AG09309 (cell line): ENCODE results near the gene CFAP99.

ENCODE experiments used
- DNase-seq: peaks from one replicate; pipeline ENCODE4 v3.0.0-alpha.2; 2010; ENCODE audit warnings: low read depth
- H3K4me3 ChIP-seq: 2 replicates; pipeline ENCODE4 v1.5.1; 2011; ENCODE audit warnings: mild to moderate bottlenecking, low read depth, low read length, moderate library complexity; ENCODE audit not compliant: control insufficient read depth
- TF ChIP-seq, protein P1 (sequence below): IDR thresholded peaks from 2 replicates; pipeline ENCODE4 v1.5.1; 2011; ENCODE audit warnings: mild to moderate bottlenecking, low read depth, low read length, inconsistent platforms; ENCODE audit not compliant: insufficient read depth, control insufficient read depth; ENCODE audit errors: missing control alignments

Gene CFAP99

GRCh38 chr4:2492970-2493369 lies 74.2 kb downstream of the CFAP99 start:
- DNase-seq: no peak
- TF ChIP-seq, protein P1, sequence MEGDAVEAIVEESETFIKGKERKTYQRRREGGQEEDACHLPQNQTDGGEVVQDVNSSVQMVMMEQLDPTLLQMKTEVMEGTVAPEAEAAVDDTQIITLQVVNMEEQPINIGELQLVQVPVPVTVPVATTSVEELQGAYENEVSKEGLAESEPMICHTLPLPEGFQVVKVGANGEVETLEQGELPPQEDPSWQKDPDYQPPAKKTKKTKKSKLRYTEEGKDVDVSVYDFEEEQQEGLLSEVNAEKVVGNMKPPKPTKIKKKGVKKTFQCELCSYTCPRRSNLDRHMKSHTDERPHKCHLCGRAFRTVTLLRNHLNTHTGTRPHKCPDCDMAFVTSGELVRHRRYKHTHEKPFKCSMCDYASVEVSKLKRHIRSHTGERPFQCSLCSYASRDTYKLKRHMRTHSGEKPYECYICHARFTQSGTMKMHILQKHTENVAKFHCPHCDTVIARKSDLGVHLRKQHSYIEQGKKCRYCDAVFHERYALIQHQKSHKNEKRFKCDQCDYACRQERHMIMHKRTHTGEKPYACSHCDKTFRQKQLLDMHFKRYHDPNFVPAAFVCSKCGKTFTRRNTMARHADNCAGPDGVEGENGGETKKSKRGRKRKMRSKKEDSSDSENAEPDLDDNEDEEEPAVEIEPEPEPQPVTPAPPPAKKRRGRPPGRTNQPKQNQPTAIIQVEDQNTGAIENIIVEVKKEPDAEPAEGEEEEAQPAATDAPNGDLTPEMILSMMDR: no peak
- no peak overlapping the region for H3K4me3 ChIP-seq

DNA sequence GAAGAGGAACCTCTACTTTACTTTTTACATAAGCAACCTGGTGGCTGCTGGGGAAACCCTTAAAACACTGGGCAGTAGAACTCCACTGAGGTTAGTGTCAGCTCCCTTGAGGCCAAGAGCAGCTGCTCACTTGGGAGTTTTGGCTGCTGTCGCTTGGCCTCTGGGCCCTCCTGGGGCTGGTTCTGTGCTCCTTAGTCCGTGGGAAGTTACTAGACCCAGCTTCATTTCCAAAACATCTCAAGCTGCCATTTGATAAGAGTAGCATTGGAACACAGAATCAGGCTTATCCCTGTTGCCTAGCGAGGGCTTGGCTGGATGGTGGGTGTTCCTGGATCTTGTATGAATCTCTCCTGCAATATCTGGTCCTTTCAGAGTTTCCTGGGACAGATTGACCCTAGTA lies 76.2 kb downstream of the CFAP99 start:
- DNase-seq: no peak
- H3K4me3 ChIP-seq: no peak overlapping the region
- TF ChIP-seq, protein P1: no peak

- TF ChIP-seq, protein P1: no peak
- no peak overlapping the region for H3K4me3 ChIP-seq
- DNase-seq: no peak
Observed at GRCh38 chr4:2497324-2497723, 78.6 kb downstream of the CFAP99 start.

DNA sequence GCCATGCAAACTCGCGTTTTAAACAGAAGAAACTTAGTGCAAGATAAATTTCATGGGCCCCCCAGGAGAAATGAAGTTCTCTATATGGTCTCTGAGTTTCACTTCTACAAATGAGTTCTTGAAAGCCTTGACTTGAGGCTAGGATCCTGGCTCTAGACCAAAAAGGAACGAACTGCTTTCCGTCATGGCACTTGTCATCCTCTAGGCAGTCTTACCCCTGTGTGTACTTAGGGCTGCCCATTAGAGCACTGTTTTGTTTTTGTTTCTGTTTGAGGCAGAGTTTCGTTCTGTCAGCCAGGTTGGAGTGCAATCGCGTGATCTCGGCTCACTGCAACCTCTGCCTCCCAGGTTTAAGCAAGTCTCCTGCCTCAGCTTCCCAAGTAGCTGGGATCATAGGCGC lies 79.2 kb downstream of the CFAP99 start:
- DNase-seq: no peak
- TF ChIP-seq, protein P1: no peak
- no peak overlapping the region for H3K4me3 ChIP-seq

GRCh38 chr4:2500547-2500946 lies 81.8 kb downstream of the CFAP99 start:
- TF ChIP-seq, protein P1: no peak
- DNase-seq: no peak
- H3K4me3 ChIP-seq: no peak overlapping the region

DNA sequence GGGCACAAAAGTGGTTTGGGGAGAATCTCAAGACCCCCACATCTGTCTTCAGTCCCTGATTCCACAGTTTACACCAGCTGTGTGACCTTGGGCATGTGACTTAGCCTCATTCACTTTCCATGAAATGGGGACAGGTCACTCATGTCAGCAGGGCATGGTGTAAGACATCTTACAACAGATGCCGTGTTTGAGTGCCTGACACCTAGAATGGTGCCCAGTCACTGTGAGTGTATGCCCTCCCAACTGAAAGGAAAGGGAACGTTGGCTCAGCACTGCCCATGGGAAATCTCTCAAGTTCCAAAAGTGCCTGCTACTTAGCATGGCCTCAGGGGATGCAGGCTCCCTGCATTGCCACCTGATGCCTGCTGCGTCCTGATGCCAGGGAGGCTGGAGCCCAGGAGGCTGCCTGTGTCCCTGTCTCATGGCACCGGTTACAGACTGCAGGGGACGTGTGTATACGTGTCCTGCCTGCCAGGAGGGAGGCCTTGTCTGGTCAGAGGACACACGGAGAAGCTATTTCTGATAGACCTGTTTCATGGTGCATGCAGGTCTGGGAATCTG lies 82.4 kb downstream of the CFAP99 start:
- H3K4me3 ChIP-seq: no peak overlapping the region
- TF ChIP-seq, protein P1: no peak
- DNase-seq: no peak

DNA sequence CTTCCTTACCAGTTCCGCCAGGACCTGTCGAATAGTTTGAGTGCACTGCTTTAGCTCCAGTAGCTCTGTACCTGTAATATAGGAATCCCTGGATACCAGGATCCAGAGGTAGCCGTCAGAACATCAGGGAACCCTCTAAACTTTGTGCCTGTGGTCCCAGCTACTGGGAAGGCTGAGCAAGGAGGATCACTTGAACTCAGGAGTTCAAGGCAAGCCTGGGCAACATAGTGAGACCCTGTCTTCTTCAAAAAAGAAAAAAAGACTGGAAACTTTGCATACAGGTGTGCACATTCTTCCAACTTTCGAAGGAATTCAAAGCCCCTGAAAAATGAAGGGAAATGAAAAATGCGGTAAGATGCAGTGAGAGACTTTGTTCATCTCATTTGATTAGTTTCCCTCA lies 85.1 kb downstream of the CFAP99 start:
- TF ChIP-seq, protein P1: no peak
- no peak overlapping the region for H3K4me3 ChIP-seq
- no peak for DNase-seq
